ENCODE measurements around the gene TBKBP1. TPM values are rescaled to one million over a fixed set of nuclear protein-coding genes. Genes with fewer than 3 reads are reported as not detected.

TBKBP1 gene
- total and polyA plus RNA-seq, 9 of the 15 experiments (the other 6 are each of a cell fraction or from before 2014, with no cell fraction given), result 0.03 to 15.6 (median 6.8) TPM

DNA sequence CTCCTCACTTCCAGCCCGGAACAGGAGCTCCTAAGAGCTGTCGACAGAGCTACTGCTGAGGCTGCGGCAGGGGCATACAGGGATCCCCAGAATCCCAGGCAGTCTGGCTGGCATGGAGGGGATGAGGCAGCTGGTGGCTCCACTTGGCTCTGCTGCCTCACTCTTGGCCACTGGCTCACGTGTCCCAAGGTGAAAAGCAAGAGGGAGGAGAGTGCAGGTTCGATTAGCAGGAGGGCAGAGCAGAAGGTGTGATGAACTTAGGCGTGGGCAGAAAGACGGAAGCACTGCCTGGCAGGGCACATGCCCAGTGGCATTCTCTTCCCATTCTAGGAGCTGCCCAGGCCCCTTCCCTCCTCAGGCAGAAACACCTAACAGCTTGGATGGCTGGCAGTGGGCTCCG is 27.8 kb downstream of the TBKBP1 start (continued):
- TF ChIP-seq ZNF695 (CRISPR knock-in tag; IDR thresholded peaks at IDR 0.05), result no peak

DNA sequence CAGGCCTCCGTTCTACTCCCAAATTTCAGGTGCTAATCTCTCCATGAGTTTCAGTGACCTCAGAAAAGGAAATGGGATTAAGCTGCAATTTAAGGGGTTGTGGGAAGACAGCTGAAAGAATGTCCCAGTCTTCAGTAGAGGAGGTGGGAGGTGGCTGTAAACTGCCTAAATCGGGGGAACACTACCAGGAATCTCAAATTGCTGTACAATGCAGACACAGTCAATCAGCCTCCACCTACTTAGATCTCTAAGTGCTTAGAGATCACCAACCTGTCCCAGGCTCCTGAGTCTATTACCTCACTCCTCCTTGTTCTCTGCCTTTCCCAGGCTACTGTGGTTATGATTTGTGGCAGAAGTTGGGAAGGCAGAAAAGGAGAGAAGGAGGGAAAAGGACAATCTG is 30.7 kb downstream of the TBKBP1 start:
- DNase-seq (ENCODE audit: extremely low read depth in 1 of 4, low spot score in 3 of 4), result no peak
- H3K9ac ChIP-seq (ENCODE audit: insufficient read depth in 1 of 2, low read depth in 2 of 2, low read length in 2 of 2), result no peak overlapping the region
- no peaks in the 10 kb centered on the region for H3K36me3 ChIP-seq (ENCODE audit: control insufficient read depth, insufficient read depth, low read length)
- H3K27ac ChIP-seq (ENCODE audit: extremely low read depth, low read depth, low read length), result no peak overlapping the region
- H3K9me3 ChIP-seq (replicated peaks; ENCODE audit: control insufficient read depth, insufficient read depth, low read depth, low read length), result no peaks in the 10 kb centered on the region
- H3K27me3 ChIP-seq (ENCODE audit: control insufficient read depth in 2 of 2, insufficient read depth in 2 of 2, low read length in 2 of 2), result peaks cover 19 to 75% of the 10 kb centered on the region in 2 experiments; a peak in 4 of 5 replicates
- intact Hi-C loops (cut with micrococcal nuclease), result no loop called here
- BruUV-seq (replicated peaks), result no TSS peak
- no peak overlapping the region for H2AFZ ChIP-seq (ENCODE audit: low read depth, low read length)
- peaks cover 10% of the 10 kb centered on the region; the same call in 1 of the 2 replicates for H4K20me1 ChIP-seq (replicated peaks; ENCODE audit: control insufficient read depth, insufficient read depth, low read length)
- no peak for TF ChIP-seq RHOXF2B (CRISPR knock-in tag; conservative IDR thresholded peaks at IDR 0.05)
- TF ChIP-seq KDM4B (IDR thresholded peaks at IDR 0.05; ENCODE audit: borderline replicate concordance in 2 of 2, low read depth in 1 of 2), result no peak
- no peak for TF ChIP-seq ZNF583 (CRISPR knock-in tag; IDR thresholded peaks at IDR 0.05)
- TF ChIP-seq, protein P1, sequence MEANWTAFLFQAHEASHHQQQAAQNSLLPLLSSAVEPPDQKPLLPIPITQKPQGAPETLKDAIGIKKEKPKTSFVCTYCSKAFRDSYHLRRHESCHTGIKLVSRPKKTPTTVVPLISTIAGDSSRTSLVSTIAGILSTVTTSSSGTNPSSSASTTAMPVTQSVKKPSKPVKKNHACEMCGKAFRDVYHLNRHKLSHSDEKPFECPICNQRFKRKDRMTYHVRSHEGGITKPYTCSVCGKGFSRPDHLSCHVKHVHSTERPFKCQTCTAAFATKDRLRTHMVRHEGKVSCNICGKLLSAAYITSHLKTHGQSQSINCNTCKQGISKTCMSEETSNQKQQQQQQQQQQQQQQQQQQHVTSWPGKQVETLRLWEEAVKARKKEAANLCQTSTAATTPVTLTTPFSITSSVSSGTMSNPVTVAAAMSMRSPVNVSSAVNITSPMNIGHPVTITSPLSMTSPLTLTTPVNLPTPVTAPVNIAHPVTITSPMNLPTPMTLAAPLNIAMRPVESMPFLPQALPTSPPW (CRISPR knock-in tag; IDR thresholded peaks at IDR 0.05), result no peak
- TF ChIP-seq, protein P2, sequence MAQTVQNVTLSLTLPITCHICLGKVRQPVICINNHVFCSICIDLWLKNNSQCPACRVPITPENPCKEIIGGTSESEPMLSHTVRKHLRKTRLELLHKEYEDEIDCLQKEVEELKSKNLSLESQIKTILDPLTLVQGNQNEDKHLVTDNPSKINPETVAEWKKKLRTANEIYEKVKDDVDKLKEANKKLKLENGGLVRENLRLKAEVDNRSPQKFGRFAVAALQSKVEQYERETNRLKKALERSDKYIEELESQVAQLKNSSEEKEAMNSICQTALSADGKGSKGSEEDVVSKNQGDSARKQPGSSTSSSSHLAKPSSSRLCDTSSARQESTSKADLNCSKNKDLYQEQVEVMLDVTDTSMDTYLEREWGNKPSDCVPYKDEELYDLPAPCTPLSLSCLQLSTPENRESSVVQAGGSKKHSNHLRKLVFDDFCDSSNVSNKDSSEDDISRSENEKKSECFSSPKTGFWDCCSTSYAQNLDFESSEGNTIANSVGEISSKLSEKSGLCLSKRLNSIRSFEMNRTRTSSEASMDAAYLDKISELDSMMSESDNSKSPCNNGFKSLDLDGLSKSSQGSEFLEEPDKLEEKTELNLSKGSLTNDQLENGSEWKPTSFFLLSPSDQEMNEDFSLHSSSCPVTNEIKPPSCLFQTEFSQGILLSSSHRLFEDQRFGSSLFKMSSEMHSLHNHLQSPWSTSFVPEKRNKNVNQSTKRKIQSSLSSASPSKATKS (CRISPR knock-in tag; IDR thresholded peaks at IDR 0.05), result no peak
- no peak for TF ChIP-seq CBFA2T3 (IDR thresholded peaks at IDR 0.05)
- TF ChIP-seq, protein P3, sequence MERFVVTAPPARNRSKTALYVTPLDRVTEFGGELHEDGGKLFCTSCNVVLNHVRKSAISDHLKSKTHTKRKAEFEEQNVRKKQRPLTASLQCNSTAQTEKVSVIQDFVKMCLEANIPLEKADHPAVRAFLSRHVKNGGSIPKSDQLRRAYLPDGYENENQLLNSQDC (CRISPR knock-in tag; IDR thresholded peaks at IDR 0.05), result no peak
- no peak for TF ChIP-seq ZNF121 (CRISPR knock-in tag; conservative IDR thresholded peaks at IDR 0.05)
- TF ChIP-seq RB1 (IDR thresholded peaks at IDR 0.05; ENCODE audit: low read depth), result no peak
- TF ChIP-seq RAD21 (CRISPR knock-in tag; conservative IDR thresholded peaks at IDR 0.05 in 1 of 2, IDR thresholded peaks at IDR 0.05 in 1 of 2), result no peak
- TF ChIP-seq SRSF3 (IDR thresholded peaks at IDR 0.05; ENCODE audit: insufficient read depth, low read length), result no peak
- no peak for TF ChIP-seq ZNF253 (CRISPR knock-in tag; conservative IDR thresholded peaks at IDR 0.05)
- TF ChIP-seq ILK (tag; IDR thresholded peaks at IDR 0.05; ENCODE audit: borderline replicate concordance, low read depth), result no peak
- no peak for TF ChIP-seq SMAD1 (IDR thresholded peaks at IDR 0.05; ENCODE audit: low read depth, low read length, partially characterized antibody)
- TF ChIP-seq ESRRB (CRISPR knock-in tag; IDR thresholded peaks at IDR 0.05; ENCODE audit: borderline replicate concordance), result no peak
- no peak for TF ChIP-seq CREB1 (IDR thresholded peaks at IDR 0.05)
- TF ChIP-seq CREB1 (CRISPR knock-in tag; IDR thresholded peaks at IDR 0.05), result no peak
- TF ChIP-seq MBD2 (IDR thresholded peaks at IDR 0.05; ENCODE audit: borderline replicate concordance, low read depth), result no peak
- no peak for TF ChIP-seq TAF7 (tag; IDR thresholded peaks at IDR 0.05)
- no peak overlapping the region for H3K4me3 ChIP-seq
- ChIA-PET CTCF (ENCODE audit: low intra/inter-chr PET ratio) (no interaction called here), POLR2A (no interaction called here)
- H3K4me2 ChIP-seq (ENCODE audit: insufficient read depth, low read length), result no peak overlapping the region
- in situ Hi-C loops (cut with MboI), result no loop called here
- FAIRE-seq, result no peak
- ATAC-seq, result no peak
- peaks cover 9 to 26% of the 10 kb centered on the region in 2 experiments for H3K4me1 ChIP-seq (replicated peaks in 1 of 2; ENCODE audit: control insufficient read depth in 2 of 2, insufficient read depth in 2 of 2, low read length in 2 of 2)
- H3K9me1 ChIP-seq (ENCODE audit: control insufficient read depth, insufficient read depth, low read length), result no peaks in the 10 kb centered on the region
- H3K79me2 ChIP-seq (ENCODE audit: control insufficient read depth, insufficient read depth, low read length), result no peaks in the 10 kb centered on the region
- 4% methylated on average over 2 of the region's 2 CpGs for WGBS (ENCODE audit: insufficient coverage, low coverage, missing lambda C conversion rate)
